Stimulated activated CD4-positive, alpha-beta T cell treated with anti-CD3 and anti-CD28 coated beads, Interleukin-1b, Interleukin-23, amount 100 ng/mL, for 4 hours (primary cell): Measurements from ENCODE around the gene RGS10.

Experiments
- DNase-seq, 2 donors: peaks; one replicate each; pipeline ENCODE4 v3.0.0-alpha.2; 2020; ENCODE audit warnings: low read depth in 2 of 2

Gene RGS10

DNA sequence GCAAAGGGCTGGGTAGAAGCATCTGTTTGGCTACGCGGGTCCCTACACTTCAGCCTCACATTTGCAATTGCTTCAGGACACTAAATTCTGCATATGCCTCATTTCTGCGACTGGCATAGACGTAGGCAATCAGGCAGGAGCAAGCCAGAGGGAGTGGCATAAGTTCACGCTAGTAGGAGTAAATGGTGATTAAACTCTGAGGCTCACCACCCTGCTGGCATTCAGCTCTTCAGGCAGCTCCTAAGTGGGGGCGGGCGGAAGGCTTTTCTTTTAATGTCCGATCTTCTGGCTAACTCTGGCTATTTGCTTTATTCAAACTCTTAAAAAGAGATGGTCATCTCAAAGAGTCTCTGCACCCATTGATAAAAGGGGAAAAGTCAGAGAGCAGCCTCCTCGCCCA is 45.3 kb downstream of the RGS10 start:
- DNase-seq = no peak

DNA sequence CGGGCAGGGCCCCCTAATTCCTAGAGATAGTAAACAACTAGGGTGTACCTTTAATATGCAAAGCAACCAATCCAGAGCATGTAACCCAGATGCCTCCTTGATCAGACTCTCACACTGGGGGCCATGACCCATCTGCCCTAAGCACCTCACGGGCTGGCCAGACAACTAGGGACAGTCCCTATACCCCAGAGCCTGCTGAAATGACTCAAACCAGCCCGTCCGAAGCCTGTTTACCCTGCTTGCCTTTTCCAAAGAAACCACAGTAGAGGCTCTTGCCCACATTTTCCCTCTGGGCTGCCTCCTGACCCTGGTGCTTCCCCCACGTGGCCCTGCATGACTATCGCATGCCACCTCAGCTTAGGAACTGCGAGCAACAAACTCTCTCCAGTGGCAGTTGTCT is 46.2 kb downstream of the RGS10 start:
- no peak for DNase-seq

DNA sequence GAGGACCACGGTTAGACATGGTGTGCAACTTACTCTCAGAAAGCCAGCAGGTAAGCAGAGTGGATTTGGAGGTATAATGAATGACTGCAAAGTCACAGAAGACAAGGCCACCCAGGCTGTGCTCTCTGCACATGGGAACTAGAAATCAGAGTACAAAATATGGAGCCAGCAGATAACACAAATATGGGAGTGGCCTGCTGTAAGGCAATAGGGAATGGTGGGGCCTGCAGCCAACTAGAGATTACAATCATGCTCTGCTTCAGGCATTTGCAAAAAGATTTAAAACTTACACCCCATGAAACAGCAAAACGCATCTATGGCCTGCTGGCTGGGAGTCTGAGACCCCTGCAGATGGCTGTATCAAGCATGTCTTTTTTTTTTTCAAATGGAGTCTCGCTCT is 47.0 kb downstream of the RGS10 start:
- no peak for DNase-seq

DNA sequence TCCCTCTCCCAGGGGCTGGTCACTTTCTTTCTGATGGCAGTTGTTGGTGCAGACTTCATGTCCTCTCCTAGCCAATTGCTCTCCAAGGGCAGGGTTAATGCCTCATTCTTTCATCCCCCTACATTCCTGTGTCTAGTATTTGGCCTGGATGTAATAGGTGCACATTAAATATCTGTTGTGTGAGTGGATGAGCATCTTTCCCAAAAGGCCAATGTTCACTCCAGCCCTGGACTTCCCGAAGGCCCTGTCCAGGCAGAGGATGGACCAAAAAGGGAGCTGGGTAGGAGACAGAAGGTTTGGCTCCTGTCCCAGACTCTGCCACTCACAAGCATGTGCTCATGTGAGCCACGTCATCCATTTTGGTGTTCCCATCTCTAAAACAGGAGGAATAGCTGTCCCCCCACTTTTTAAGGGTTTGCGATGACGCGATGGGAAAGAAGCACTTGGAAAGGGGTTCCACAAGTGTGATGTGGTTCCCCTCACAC is 47.5 kb downstream of the RGS10 start:
- DNase-seq = no peak

DNA sequence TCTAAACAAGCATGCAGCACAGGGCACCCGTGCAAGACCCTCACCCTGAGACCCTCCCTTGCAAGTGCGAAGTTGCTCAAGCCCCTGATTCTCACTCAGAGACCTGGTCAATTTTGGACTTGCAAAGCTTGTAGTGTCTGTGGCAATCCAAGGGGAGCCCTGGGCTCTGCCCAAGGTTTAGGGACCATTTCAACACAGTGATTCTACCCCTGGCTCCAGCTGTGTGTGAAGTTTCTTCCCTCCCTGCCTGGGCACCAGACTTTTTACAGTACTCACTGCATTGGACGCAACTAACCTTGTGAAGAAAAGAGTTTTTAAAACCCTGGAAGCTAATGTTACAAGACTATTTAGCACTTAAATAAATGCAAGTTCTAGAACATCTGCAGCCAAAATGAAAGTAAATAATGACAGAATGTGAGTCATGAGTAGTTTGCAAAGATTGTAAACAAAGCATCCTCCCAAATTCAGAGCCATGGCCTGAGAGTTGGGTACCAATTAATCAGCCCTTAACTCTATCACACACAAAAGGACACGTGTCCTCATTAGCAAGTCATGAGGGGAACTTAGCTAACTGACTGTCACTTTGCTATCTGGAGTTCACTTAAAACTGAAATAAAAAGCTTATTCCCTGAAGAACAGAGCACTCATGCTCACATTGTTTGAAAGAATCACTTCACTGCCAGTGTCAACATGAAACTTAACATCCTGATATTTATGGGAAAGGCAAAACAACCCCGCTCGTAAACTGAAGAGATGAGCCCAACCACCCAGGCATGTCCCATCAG is 48.1 kb downstream of the RGS10 start:
- DNase-seq = no peak

DNA sequence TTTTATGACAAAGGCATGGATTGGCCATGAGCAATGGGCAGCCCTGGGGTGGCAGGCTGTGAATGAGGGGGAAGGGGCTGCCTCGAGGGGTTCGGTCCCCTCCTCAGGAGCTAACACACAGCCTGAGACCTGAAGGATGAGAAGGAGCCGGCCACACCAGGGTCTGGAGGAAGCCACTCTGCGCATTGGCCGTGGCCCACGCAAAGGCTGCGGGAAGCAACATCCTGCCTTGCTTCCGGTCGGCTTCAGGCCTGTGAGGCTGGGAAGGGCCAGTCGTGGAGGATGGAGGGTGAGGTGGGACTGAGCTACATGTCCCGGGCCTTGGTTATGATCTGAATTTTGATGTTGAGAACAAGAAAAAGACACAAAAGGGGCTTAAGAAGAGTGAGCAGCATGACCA is 49.4 kb downstream of the RGS10 start:
- no peak for DNase-seq

DNA sequence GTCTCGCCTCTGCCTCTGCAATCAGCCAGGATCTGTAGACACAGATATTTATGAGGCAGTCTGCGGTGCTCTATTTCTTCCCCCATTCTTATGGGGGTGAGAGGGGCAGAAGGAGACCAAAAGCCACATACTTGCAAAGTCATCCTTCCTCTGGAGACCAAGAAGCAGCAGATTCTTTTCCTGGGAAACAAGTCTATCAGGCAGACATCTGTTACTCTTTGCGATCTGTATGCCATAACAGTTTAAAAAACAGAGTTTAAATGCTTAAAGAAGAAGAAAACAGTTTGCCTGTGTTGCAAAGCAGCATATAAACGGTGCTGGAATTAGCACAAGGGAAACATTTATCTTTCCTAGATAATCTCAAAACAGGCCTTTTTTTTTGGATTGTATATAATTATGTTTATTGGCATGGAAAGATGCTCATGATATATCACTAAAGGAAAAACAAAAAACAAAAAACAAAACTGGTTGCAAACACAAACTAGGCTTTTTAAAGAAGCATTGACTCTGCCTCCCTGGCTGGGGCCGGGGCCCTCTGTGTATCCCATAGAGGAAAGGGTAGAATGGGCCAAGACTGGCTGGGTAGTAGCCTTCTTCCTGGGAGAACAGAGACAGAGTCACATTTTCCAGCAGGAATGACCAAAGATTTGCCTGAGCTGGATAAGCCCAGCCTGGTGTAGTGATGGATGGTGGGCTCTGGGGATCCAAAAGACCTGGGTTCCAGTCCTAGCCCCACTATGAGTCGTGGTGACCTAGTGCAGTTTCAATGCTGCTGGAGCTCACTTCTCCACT is 50.4 kb downstream of the RGS10 start:
- no peak for DNase-seq

DNA sequence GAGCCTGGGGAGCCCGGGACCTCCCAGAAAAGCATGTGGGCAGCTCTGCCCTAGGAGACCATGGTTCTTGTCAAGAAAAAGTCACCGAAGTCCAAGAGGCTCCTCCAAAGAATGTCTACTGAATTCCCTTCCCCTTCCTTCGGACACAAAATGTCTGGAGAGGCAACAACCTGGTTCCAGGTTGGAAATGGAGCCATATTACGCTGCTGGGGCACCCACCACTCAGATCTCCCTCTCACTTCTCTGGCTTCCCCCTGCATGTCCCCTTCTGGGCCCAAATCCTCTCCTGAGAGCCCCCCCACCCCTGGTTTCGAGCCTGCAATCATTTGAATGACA is 52.6 kb downstream of the RGS10 start:
- no peak for DNase-seq

DNA sequence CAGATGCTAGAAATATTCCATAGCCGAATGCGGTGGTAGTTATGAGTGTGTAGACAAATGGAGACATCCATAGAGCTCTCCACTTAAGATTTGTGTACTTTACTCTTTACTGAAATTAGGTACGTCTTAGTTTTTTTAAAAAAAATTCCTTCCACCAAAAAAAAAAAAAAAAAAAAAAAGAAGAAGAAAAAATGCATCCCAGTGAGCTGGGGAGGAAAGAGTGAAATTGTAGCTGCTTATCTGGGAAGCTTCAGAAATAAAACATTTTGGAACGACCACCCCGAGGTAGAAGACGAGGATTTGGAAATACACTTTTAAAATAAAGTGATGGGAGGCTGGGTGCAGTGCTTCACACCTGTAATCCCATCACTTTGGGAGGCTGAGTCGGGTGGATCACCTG is 53.8 kb downstream of the RGS10 start:
- no peak for DNase-seq

DNA sequence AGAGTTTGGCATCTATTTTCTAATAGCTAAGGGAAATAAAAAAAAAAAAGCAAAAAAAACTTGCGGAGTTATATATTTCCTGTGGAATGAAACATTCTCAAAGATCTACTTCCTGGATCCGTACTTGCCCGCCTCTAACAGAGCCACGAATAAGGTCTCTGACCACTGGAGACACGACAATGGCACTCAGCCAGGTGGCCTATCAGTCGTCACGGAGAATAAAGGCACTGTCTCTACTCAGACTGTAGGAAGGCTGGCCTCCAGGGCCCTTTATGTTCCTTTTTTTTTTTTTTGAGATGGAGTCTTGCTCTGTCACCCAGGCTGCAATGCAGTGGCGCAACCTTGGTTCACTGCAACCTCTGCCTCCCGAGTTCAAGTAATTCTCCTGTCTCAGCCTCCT is 58.7 kb downstream of the RGS10 start:
- no peak for DNase-seq

DNA sequence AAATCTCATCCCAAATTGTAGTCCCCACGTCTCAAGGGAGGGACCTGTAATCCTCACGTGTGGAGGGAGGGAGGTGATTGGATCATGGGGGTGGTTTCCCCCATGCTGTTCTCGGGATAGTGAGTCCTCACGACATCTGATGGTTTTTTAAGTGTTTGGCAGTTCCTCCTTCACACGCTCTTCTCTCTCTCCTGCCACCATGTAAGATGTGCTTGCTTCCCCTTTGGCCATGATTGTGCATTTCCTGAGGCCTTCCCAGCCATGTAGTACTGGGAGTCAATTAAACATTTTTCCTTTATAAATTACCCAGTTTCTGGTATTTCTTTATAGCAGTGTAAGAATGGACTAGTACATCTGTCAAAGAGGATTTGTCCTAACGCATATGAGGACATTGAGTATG is 59.5 kb downstream of the RGS10 start:
- no peak for DNase-seq

DNA sequence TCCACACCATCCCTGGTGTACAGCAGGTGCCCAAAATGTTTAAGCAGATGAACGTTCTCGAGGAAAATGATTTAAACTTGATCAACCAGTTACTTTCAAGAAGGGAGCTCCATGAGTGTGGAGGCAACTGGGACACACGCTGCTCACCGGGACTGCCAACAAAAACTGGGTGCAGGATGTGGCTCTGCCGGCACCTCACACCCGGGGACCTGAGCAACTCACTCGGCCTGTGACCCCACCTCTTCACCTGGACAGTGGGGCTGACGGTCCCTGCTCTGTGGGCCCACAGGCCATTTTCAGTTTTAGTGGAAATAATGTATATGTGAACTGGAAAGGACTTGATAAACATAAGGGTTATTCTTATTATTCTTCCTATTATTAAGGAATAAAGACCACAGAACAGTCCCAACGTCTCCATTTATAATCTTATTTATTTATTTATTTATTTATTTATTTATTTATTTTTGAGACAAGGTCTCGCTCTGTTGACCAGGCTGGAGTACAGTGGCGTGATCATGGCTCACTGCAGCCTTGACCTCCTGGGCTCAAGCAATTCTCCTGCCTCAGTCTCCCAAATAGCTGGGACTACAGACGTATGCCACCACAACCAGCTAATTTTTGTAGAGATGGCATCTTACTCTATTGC is 60.6 kb downstream of the RGS10 start:
- DNase-seq = no peak

DNA sequence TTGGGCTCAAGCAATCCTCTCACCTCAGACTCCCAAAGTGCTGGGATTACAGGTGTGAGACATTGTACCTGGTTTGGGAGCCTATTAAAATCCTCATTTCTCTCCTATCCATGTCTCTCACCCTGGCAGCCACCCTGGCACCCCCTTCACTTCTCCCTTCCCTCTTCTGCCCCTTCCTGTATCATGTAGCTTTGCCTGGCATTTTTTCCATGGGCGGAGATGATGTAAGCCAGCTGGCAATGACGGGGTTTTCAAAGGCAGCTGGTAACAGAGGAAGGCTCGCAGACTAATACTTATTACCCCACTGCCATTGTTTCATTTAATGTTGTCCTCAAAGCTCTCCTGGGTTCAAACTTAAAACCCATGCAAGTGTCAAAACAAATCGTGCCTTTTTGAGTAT is 61.9 kb downstream of the RGS10 start:
- DNase-seq = no peak

DNA sequence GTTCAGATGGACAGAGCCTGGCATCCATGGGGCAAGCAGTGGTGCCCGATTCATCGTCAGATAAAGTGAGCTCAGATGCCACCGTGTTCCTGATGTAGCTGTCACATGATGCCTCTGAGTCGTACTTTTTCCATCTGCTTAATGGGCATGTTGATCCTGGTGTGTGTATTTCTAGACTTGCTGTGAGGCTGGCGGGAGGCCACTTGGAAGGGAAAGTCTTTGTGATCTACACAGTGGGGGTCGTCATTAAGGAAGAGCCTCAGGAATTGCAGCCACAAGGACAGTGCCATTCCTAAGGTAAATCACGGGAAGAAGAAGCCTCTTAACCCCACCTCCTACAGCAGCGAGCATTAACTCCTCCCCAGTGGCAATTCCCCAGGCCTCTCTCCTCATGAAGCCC is 63.0 kb downstream of the RGS10 start:
- DNase-seq = no peak

DNA sequence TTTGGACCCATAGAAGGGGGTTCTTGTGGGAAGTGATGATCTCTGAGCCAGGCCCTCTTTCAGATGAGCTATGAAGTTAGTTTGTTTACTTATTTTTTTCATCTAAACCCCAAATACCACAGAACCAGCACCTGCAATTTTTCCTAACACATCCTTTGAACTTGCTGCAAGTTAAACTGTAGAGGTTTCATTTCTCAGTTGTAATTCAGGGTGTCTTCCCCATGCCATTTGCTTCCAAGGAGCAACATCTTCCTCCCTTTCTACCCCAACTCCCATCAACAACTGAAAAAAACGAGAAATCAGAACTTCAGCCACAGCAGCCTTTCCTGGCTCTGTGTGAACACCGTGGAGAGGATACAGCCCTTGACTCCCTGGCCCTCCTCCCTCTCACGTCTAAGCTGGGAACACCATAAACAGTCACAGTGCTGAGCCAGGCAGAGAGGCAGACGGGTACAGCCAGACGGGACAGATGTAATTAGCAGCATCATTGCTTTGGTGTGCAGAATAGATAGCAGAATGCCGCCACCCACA is 63.6 kb downstream of the RGS10 start:
- DNase-seq = no peak

DNA sequence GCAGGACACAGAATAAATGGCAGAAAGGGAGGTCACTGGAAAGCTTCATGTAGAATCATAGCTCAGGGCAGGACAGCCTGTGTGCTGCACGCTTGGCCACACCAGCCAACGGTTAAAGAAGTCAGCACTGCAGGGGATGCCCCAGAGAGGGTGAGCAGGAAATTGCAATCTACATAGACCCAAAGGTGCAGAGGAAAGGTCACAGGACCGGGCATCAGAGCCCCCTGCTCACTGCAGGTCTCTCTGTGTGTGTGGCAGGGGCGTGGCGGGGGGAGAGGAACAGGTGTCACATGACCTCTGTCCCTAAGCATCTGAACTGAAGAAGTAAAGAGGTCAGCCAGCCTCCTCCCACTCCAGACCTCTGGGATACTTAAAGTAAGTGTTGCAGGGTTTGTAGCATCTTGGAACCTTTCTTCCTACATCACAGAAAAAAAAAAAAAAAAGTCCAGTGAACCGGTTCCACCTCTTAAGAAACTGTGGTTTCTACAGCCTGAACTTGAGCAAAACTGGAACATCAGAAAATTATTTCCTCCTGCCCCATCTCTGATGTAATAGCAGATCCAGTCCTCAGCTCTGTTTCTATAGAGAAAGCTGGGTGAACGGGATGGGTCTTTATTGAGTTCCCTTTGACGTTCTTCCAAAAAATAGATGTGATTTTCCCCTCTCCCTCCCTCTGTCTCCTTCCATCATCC is 64.3 kb downstream of the RGS10 start:
- no peak for DNase-seq

DNA sequence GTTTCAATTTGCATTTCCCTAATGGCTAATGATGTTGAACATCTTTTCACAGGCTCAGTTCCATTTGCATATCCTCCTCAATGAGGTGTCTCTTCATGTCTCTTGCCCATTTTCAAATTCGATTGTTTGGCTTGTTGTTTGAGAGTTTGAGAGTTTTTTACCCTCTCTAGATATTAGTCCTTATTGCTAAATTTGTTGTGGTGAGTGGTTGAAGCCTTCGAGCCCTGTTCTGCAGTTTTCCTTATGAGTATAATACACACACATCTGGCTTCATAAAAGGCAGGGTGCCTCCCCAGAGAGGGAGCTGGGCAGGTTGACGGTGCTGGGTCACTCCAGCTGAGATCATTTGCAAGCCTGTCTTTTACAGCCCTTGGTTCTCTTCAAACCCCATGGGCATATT is 65.1 kb downstream of the RGS10 start:
- no peak for DNase-seq

DNA sequence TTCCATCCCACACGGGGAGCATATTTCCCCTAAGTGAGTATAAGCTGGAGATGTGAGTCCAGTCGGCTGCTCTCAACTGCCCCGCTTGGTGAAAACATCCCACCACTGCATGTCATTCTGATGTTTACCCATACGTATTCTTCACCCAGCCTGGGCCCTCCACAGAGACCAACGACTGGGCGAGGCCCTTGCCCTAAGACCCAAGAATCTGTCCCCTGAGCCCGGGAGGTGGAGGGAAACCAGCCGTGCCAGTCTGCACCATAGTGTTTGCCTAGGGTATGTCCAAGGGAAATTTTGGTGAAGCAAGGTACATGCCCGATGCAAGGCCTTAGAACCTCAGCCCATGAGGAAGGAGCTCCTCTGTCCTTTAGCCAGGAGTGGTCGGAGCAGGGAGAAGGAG is 67.9 kb downstream of the RGS10 start:
- no peak for DNase-seq

DNA sequence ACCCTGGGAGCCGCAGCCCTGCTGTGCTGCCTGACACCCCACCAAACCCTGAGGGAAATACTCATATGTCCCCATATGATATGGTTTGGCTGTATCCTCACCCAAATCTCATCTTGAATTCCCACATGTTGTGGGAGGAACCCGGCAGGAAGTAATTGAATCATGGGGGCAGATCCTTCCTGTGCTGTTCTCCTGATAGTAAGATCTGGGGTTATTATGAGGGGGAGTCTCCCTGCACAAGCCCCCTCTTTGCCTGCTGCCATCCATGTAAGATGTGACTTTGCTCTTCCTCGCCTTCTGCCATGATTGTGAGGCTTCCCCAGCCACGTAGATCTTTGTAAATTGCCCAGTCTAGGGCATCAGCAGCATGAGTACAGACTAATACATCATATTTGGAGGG is 68.7 kb downstream of the RGS10 start:
- no peak for DNase-seq

DNA sequence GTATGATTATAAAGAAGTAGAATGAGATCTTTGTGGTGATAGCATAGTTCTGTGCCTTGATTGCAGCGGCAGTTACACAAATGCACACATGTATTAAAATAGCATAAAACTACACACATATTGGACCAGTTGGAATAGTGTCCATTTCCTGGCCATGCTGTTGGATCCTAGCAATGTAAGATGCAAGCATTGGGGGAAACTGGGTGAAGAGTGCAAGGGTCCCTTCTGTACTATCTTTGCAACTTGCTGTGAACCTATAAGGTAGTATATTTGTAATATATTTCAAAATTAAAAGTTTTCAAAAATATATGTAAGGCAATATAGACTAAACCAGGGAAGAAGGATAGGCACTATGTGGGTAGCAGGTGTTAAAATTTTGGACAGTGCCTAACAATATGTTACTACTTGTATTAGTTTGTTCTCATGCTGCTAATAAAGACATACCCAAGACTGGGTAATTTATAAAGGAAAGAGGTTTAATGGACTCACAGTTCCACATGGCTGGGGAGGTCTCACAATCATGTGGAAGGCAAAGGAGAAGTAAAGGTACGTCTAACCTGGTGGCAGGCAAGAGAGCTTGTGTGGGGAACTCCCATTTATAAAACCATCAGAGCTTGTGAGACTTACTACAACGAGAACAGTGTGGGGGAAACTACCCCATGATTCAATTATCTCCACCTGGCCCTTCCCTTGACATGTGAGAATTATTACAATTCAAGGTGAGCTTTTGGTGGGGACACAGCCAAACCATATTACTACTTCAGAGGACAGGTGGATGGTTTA is 71.4 kb downstream of the RGS10 start:
- no peak for DNase-seq

DNA sequence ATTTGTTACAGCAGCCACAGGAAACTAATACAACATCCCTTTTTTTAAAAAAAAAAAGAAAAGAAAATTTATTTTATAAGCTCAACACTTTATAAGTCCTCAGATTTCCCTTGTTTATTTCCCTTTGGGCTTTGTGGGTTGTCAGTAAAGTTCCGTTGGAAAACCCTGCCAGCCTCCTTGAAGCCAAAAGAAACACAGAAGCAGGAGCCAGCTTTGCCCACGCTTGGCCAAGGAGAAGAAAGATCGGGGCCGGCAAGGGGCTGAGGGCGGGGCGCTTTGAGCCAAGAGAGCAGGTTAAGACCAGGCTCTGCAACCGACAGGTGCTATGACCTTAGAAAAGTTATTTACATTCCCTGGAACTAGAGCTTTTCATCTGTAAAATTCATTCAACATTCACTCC is 72.7 kb downstream of the RGS10 start:
- no peak for DNase-seq
